ENCODE measurements around the gene SMYD3. TPM values are rescaled to one million over a fixed set of nuclear protein-coding genes. Genes with fewer than 3 reads are reported as not detected.
"Not testable (repeated sequence)": the region's sequence is repeated elsewhere in the genome, so short reads cannot be mapped to it uniquely, and the experiment has no call there.

Gene SMYD3
- total RNA-seq, 2 experiments from 2014 or later, result 17.1 TPM

DNA sequence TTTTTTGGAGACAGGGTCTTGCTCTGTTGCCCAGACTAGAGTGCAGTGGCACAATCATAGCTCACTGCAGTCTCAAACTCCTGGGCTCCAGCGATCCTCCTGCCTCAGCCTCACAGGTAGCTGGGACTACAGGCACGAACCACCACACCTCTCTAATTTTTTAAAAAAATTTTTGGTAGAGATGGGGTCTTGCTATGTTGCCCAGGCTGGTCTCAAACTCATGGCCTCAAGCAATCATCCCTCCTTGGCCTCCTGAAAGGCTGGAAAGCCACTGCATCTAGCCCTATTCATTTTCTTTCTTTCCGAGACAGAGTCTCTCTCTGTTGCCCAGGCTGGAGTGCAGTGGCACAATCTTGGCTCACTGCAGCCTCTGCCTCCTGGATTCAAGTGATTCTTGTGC is 793.1 kb downstream of the SMYD3 start:
- CTCF ChIA-PET; H3K27me3 Mint-ChIP-seq; H3K36me3 Mint-ChIP-seq (ENCODE audit: low read depth); H3K27ac Mint-ChIP-seq; H3K4me3 Mint-ChIP-seq; H3K9me3 Mint-ChIP-seq; H3K4me1 Mint-ChIP-seq; DNase-seq; POLR2A ChIA-PET: not testable (repeated sequence)

DNA sequence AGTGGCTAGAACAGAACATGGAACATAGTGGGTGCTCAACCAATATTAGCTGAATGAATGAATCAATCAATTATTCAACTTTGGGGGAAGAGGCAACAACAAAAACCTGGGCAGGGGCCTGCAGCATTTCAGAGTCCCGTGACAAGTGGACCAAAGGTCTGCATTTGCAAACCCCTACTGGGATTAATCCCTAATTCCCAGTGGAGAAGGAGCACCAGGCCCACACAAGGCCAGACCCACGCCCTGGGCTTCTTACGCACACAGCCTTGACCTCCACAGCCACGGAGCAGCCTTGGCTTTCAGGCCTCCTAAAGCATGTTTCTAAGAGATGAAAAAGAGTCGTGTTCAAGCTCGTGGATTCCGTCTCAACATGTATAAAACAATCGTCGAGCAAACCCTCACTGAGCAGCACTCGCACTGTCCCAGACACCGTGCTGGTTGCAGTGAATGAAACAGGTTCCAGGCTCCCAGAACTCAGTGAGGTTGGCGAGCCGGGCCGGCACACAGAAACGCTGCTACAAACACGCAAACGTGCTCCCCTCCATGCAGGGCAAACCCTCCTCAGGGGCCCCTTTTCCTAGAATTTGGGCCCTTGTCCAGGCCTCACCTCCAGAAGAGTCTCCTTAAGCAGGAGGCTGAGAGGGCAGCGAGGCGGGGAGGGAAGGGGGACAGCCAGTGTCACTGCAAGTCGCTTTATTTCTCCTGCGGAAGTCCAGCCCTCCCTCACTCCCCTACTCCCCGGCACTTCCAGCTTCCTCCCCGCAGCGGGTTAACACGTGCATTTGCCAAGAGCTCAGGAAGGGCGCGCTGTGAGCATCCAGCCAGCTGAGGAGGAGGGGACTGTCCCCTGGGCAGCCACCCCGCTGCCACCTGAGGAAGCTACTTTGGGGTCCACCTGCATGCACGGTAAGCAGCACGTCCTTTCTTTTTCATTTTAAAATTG is 795.8 kb downstream of the SMYD3 start:
- DNase-seq, result no peak
- CTCF ChIA-PET, result interaction anchor here (0.8 kb wide), 1 partner anchor 121 kb away, joined by 5 read pairs; no protein-coding TSS in a partner anchor

DNA sequence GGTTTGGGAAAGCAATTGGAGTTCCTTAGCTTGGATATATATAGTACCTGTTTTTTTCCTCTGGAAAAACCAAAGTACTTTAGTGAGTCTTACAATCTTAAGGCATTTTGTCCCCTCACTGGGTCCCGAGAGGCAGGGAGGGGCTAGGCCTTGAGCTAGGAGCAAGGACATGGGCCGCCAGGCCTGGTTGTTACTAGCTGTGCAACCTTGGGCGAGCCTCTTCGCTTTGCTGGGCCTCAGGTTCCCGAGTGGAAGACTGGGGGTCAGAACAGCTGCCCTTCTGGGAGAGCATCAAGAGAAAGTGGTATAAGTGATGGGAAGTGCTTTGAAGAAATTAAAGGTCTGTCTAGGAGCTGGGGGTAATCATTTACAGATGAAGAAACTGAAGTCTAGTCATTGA is 799.1 kb downstream of the SMYD3 start:
- Mint-ChIP-seq H3K27me3 (no peaks in the 10 kb centered on the region), H3K27ac (no peak overlapping the region), H3K9me3 (no peaks in the 10 kb centered on the region), H3K4me3 (no peak overlapping the region), H3K4me1 (no peaks in the 10 kb centered on the region), H3K36me3 (ENCODE audit: low read depth) (no peaks in the 10 kb centered on the region)
- ChIA-PET CTCF (no interaction called here), POLR2A (no interaction called here)
- DNase-seq, result no peak

More for the DNA sequence above, 795.8 kb downstream of the SMYD3 start:
- Mint-ChIP-seq H3K4me3 (no peak overlapping the region), H3K27me3 (no peaks in the 10 kb centered on the region), H3K4me1 (no peaks in the 10 kb centered on the region), H3K9me3 (no peaks in the 10 kb centered on the region), H3K36me3 (ENCODE audit: low read depth) (no peaks in the 10 kb centered on the region), H3K27ac (no peak overlapping the region)
- POLR2A ChIA-PET, result no interaction called here

DNA sequence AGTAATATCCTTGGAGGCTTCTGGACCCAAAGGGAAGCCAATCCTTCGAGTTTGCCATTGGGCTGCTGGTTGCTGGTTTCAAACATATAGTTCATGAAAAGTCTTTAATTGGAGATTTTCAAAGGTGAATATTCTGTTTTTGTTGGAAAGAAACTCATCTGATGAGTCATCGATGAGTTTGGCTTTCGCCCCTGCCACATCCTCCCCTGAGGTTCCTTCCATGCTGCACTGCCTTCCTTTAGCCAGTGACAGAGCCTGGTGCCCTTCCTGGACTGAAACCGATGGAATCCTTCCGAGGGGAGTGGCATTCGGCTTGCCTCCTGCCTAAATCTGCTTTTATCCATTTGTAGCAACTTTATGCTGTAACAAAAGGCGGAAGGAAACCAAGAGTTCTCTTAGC is 802.3 kb downstream of the SMYD3 start:
- Mint-ChIP-seq H3K4me1 (no peaks in the 10 kb centered on the region), H3K4me3 (no peak overlapping the region), H3K27ac (no peak overlapping the region), H3K9me3 (no peaks in the 10 kb centered on the region), H3K27me3 (no peaks in the 10 kb centered on the region), H3K36me3 (ENCODE audit: low read depth) (no peaks in the 10 kb centered on the region)
- CTCF ChIA-PET, result interaction anchor here (1.1 kb wide), 1 partner anchor 27 kb away, joined by 3 read pairs; no protein-coding TSS in a partner anchor
- POLR2A ChIA-PET, result no interaction called here
- no peak for DNase-seq

DNA sequence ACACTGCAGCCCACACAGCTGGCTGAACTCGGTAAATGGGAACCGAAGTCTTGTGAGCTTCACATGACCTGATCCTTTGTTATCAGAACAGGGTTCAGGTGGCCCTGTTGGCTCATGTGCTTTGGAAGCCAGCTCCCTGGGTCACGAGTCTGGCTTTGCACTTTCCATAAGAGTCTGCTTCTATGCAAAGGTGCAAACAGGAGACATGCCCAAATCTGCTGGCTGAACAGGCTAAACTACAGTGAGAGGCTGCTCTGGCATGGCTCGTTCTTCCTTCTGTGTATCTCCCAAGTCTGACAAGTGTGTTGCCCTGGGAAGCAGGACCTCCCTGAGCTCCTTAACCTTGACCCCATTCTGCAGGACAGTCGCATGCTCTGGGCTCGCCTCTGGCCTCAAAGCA is 802.7 kb downstream of the SMYD3 start:
- POLR2A ChIA-PET, result no interaction called here
- Mint-ChIP-seq H3K27me3 (no peaks in the 10 kb centered on the region), H3K4me1 (no peaks in the 10 kb centered on the region), H3K4me3 (no peak overlapping the region), H3K36me3 (ENCODE audit: low read depth) (no peaks in the 10 kb centered on the region), H3K27ac (no peak overlapping the region), H3K9me3 (no peaks in the 10 kb centered on the region)
- CTCF ChIA-PET, result interaction anchor here (1.1 kb wide), 1 partner anchor 27 kb away, joined by 3 read pairs; no protein-coding TSS in a partner anchor
- no peak for DNase-seq

DNA sequence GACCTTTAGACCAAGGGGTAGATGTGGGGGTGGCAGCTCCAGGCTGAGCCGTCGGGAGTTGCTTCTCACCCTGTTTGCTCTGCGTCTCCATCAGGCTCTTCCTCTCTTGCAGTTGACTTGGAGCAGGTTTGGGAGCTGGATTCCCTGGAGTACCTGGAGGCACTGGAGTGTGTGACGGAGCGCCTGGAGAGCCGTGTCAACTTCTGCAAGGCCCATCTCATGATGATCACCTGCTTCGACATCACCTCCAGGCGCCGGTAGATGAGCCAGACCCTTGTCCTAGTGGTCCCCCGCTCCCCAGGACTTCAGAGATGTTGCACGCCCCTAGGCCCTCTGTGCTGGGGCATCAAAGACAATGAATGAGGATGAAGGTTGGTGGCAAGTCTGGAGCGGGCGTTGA is 804.7 kb downstream of the SMYD3 start:
- Mint-ChIP-seq H3K27ac (no peak overlapping the region), H3K9me3 (no peaks in the 10 kb centered on the region), H3K4me1 (no peaks in the 10 kb centered on the region), H3K4me3 (no peak overlapping the region), H3K27me3 (no peaks in the 10 kb centered on the region), H3K36me3 (ENCODE audit: low read depth) (no peaks in the 10 kb centered on the region)
- DNase-seq, result no peak
- POLR2A ChIA-PET, result no interaction called here
- CTCF ChIA-PET, result no interaction called here

DNA sequence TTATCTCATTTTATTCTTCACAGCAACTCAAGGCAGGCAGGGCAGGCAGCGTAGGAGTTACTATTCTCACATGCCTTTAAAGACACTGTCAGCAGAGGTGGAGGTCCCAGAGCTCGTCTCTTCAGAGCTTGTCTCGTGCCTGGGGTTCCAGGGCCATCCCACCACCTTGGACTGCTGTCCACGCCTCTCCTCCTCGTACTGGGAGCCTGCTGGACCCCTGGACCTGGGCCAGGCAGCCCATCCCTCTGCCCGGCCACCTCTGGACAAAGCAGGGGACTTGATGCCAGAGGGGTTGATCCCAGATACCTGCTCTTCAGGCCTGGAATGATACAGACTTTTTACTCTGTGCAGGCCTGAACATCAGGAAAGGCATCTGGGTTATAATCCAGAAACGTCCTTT is 805.4 kb downstream of the SMYD3 start:
- DNase-seq, result no peak
- H3K36me3 Mint-ChIP-seq (ENCODE audit: low read depth), result no peaks in the 10 kb centered on the region
- H3K9me3 Mint-ChIP-seq, result no peaks in the 10 kb centered on the region
- H3K27ac Mint-ChIP-seq, result no peak overlapping the region
- POLR2A ChIA-PET, result no interaction called here
- no peaks in the 10 kb centered on the region for H3K27me3 Mint-ChIP-seq
- no peaks in the 10 kb centered on the region for H3K4me1 Mint-ChIP-seq
- H3K4me3 Mint-ChIP-seq, result no peak overlapping the region
- CTCF ChIA-PET, result no interaction called here

DNA sequence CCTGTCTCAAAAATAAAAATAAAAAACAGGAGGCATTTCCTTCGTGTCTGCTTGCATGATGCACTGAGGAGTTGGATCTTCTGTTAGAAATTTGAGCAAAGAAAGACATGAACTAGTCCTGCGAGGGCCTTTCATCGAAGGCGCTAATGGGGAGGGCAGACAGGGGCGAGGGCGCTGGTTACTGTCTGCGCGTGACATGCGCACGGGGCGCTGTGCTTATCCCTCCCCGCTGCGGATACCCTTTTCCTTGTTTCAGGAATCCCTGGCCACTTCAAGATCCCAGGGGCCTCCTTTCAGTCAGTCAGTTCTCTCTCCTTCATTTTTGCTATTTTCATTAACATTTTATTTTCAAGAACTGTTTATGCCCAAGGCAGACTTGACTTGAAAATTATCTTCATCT is 806.4 kb downstream of the SMYD3 start:
- CTCF ChIA-PET, result no interaction called here
- H3K27ac Mint-ChIP-seq, result no peak overlapping the region
- POLR2A ChIA-PET, result no interaction called here
- H3K4me3 Mint-ChIP-seq, result no peak overlapping the region
- no peaks in the 10 kb centered on the region for H3K27me3 Mint-ChIP-seq
- H3K9me3 Mint-ChIP-seq, result no peaks in the 10 kb centered on the region
- H3K36me3 Mint-ChIP-seq (ENCODE audit: low read depth), result no peaks in the 10 kb centered on the region
- no peak for DNase-seq
- no peaks in the 10 kb centered on the region for H3K4me1 Mint-ChIP-seq

Other genes with a start within 250 kb of the SMYD3 start
- 10 to 100 TPM in 1 of 2 experiments, 1 to 10 TPM in 1; 9.4 to 10.1 TPM for gene TFB2M, start 59.0 kb upstream of the SMYD3 start, total RNA-seq
- gene CNST, start 59.2 kb upstream of the SMYD3 start, total RNA-seq, result 10 to 100 TPM; 32.8 to 36.7 TPM
- gene SCCPDH, start 217.1 kb upstream of the SMYD3 start, total RNA-seq, result 10 to 100 TPM in 1 of 2 experiments, 1 to 10 TPM in 1; 9.4 to 10.9 TPM

Measured in activated CD4-positive, alpha-beta T cell treated with anti-CD3 and anti-CD28 coated beads, Interleukin-2, amount 10 ng/mL, durations not matched to agents 7 days and 5 days (primary cell).